Epithelial cell of proximal tubule (primary cell): ENCODE measurements around the gene AKR1C4. TPM values are rescaled to one million over a fixed set of nuclear protein-coding genes. Genes with fewer than 3 reads are reported as not detected.

Experiments used
- DNase-seq: peaks from one replicate; pipeline ENCODE4 v3.0.0-alpha.2; 2011; ENCODE audit warnings: low read depth
- H3K4me3 ChIP-seq: 2 replicates; pipeline ENCODE4 v1.5.1; 2011; ENCODE audit warnings: low read depth, mild to moderate bottlenecking, low read length
- total RNA-seq: library from RNA; depleted of rRNA; stranded (reverse); fragments of >200 nt; gene quantifications from 2 replicates; pipeline ENCODE4 v1.2.3, GENCODE V29; 2015
- TF ChIP-seq, protein P1 (sequence below): conservative IDR thresholded peaks from 2 replicates; pipeline ENCODE4 v1.5.1; 2012; ENCODE audit warnings: low read depth, mild to moderate bottlenecking, low read length

Gene AKR1C4
- total RNA-seq = not detected in 2 replicates

- TF ChIP-seq, protein P1, sequence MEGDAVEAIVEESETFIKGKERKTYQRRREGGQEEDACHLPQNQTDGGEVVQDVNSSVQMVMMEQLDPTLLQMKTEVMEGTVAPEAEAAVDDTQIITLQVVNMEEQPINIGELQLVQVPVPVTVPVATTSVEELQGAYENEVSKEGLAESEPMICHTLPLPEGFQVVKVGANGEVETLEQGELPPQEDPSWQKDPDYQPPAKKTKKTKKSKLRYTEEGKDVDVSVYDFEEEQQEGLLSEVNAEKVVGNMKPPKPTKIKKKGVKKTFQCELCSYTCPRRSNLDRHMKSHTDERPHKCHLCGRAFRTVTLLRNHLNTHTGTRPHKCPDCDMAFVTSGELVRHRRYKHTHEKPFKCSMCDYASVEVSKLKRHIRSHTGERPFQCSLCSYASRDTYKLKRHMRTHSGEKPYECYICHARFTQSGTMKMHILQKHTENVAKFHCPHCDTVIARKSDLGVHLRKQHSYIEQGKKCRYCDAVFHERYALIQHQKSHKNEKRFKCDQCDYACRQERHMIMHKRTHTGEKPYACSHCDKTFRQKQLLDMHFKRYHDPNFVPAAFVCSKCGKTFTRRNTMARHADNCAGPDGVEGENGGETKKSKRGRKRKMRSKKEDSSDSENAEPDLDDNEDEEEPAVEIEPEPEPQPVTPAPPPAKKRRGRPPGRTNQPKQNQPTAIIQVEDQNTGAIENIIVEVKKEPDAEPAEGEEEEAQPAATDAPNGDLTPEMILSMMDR = no peak
- no peak for DNase-seq
- no peak within 1 kb of the TSS for H3K4me3 ChIP-seq
These were observed at the start of gene AKR1C4 for GRCh38 chr10:5196702-5197113. AKR1C4 (plus strand) TSS chr10:5196837; CDS start chr10:5196868, 31 bp downstream.

- no peak for DNase-seq
- TF ChIP-seq, protein P1 = no peak
- H3K4me3 ChIP-seq = no peak overlapping the region
These were observed 49.8 kb upstream of the AKR1C4 start for GRCh38 chr10:5146920-5147254.

GRCh38 chr10:5147255-5147980 is 49.2 kb upstream of the AKR1C4 start:
- peak; percentile 12 for DNase-seq
- TF ChIP-seq, protein P1 = no peak
- no peak overlapping the region for H3K4me3 ChIP-seq

- no peak overlapping the region for H3K4me3 ChIP-seq
- TF ChIP-seq, protein P1 = no peak
- no peak for DNase-seq
These were observed 48.5 kb upstream of the AKR1C4 start for GRCh38 chr10:5147981-5148677.

- no peak overlapping the region for H3K4me3 ChIP-seq
- no peak for DNase-seq
These were observed 48.0 kb upstream of the AKR1C4 start for GRCh38 chr10:5148678-5149032.

DNA sequence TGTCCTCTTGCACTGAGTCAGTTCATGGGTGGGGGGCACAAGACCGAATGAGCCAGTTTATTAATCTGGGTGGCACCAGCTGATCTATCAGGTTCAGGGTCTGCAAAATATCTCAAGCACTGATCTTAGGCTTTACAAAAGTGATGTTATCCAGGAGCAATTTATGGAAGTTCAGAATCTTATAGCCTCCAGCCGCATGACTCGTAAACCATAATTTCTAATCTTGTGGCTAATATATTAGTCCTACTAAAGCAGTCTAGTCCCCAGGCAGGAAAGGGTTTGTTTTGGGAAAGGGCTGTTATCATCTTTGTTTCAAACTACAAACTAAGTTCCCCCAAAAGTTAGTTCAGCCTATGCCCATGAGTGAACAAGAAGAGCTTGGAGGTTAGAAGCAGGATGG is 45.6 kb upstream of the AKR1C4 start:
- TF ChIP-seq, protein P1 = no peak
- no peak for DNase-seq
- no peak overlapping the region for H3K4me3 ChIP-seq

More at GRCh38 chr10:5148678-5149032, 48.0 kb upstream of the AKR1C4 start:
- TF ChIP-seq, protein P1 = no peak

DNA sequence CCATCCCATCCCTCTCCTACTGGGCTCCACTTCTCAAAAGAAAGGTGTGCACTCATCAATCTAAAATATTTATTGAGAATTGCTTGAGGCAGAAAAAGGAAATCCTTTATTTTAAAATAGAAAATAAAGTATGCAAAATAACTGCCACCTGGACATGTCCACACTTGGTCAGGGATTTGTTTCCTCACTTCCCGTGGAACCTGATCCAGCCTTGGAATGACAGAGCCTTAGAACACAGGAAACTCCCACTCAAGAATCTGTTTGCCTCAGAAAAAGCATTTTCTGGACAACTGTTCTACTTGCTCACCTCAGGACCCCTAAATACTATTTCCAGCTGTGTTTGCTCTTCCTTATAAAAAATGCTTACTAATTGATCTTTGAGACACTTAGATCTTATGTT is 40.7 kb upstream of the AKR1C4 start:
- no peak for DNase-seq

More for the DNA sequence above, 40.7 kb upstream of the AKR1C4 start:
- no peak overlapping the region for H3K4me3 ChIP-seq
- TF ChIP-seq, protein P1 = no peak
